CD4-positive, alpha-beta T cell treated with Interleukin-10 for 1 hour (primary cell): ENCODE results near the gene EBPL.
"Not testable (repeated sequence)": the region's sequence is repeated elsewhere in the genome, so short reads cannot be mapped to it uniquely, and the experiment has no call there.

Experiments
- DNase-seq: peaks from one replicate; pipeline ENCODE4 v3.0.0-alpha.2; 2020

EBPL gene

GRCh38 chr13:49690995-49691784, at the start of gene EBPL:
TSS of gene EBPL (minus strand) at chr13:49691486. CDS start at chr13:49691424, 62 bp downstream.
- DNase-seq = peak; percentile 87

DNA sequence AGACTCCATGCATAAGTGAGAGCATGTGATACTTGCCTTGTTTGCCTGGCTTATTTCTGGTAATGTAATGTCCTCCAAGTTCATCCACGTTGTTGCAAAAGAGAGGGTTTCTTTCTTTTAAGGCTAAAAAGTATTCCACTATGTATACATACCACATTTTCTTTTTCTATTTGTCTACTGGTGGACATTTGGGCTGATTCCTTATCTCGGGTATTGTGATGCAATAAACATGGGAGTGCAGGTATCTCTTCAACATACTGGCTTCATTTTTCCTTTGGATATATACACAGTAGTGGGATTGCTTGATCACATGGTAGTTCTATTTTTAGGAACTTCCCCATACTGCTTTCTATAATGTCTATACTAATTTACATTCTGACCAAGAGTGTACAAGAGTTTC, 49.6 kb upstream of the EBPL start:
- no peak for DNase-seq

GRCh38 chr13:49739498-49740187, 48.4 kb upstream of the EBPL start:
- no peak for DNase-seq

GRCh38 chr13:49733181-49733951, 42.1 kb upstream of the EBPL start:
- no peak for DNase-seq

- no peak for DNase-seq
Observed at GRCh38 chr13:49731766-49732165, 40.5 kb upstream of the EBPL start.

- no peak for DNase-seq
Observed at GRCh38 chr13:49716615-49717014, 25.3 kb upstream of the EBPL start.

- no peak for DNase-seq
Observed at GRCh38 chr13:49714757-49715156, 23.5 kb upstream of the EBPL start.

GRCh38 chr13:49711218-49711863, 20.1 kb upstream of the EBPL start:
- no peak for DNase-seq

DNA sequence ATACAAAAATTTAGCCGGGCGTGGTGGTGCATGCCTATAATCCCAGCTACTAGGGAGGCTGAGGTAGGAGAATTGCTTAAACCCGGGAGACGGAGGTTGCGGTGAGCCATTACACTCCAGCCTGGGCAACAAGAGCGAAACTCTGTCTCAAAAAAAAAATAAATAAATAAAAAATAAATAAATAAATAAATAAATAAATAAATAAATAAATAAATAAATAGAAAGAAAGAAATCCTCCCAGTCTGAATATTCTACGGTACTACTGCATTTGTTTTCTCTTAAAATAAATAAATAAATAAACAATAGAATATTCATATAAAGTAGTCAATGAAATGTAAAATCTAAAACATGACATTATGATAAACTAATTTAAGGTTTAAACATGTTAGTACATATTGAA, 13.0 kb upstream of the EBPL start:
- DNase-seq = not testable (repeated sequence)

GRCh38 chr13:49701491-49701890, 10.2 kb upstream of the EBPL start:
- DNase-seq = no peak

- no peak for DNase-seq
Observed at GRCh38 chr13:49697468-49697867, 6.2 kb upstream of the EBPL start.

- no peak for DNase-seq
Observed at GRCh38 chr13:49694446-49694845, 3.2 kb upstream of the EBPL start.

- DNase-seq = no peak
Observed at GRCh38 chr13:49693877-49694276, 2.6 kb upstream of the EBPL start.

DNA sequence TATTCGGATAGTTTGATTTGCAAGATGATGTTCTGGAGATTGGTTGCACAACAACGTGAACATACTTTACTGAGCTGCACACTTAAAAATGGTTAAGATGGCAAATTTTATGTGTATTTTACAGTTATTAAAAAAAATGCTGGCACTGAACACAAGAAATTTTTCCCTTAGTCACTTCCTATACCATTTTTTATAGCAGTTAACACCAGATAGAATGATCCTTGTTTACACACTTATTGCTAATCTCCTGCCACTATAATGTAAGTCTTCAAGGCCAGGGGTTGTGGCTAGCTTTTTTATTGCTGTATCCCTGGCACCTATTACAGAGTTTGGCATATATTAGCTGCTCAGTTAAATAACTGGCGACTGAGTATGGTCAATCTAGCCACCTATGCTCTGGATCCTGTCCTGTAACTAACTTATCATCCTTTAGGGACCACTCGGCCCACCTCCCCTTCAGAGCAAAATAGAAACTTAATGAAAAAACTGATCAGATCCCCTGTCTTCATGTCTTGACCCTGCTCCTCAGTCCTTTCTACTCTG, 2.0 kb upstream of the EBPL start:
- no peak for DNase-seq

DNA sequence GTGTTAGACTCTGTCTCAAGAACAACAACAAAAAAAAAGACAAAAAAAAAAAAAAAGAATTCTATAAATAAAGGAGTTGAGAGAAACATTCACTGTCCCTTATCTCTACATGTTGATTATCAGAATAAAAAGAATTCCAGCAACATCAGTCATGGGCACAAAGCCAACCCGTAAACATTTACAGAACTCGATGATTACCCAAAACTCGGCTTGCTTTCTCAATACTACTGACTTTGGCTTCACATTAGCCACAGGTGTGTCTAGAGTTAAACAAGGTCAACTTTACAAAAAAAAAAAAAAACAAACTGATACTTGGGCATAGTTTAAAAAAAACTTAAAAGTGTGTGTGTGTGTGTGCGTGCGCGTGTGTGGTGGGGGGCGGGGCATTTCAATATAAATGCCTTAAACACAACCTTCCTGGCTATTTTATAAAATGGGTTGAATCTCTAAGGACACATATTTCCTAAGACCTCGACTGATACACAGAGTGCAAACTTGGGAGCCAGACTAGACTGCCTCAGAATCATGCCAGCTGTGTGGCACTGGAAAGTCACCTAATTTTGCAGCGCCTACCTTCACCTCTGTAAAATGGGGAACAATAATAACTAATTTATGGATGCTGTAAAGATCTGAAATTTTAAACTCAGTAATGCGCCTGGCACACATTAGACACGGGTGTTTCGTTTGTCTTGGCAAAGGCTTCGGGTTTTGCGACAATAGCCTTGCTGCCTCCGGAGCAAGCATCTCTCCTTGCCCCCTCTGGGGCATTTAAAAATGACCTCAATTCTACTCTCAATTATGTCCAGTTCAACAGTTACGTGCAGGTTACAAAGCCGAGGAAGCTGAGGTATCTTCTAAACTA, 922 bp downstream of the EBPL start:
- DNase-seq = peak; percentile 4

- DNase-seq = no peak
Observed at GRCh38 chr13:49683489-49683888, 7.8 kb downstream of the EBPL start.

- DNase-seq = no peak
Observed at GRCh38 chr13:49681842-49682435, 9.3 kb downstream of the EBPL start.

DNA sequence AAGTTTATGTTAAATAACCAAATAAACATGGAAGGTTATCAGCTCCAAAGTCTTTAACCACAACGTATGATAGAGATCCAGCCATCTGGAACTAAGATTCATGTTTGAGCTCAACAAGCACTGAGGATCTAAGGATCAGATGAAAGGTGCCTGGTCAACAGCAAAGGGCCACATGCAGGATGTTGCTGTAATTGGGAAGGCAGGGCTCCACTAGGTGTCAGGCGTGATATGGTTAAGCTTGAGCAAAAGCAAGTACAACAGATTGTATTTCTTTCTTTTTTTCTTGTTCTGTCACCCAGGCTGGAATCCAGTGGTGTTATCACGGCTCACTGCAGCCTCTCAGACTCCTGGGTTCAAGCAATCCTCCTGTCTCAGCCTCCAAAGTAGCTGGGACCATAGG, 12.0 kb downstream of the EBPL start:
- peak; percentile 8 for DNase-seq

DNA sequence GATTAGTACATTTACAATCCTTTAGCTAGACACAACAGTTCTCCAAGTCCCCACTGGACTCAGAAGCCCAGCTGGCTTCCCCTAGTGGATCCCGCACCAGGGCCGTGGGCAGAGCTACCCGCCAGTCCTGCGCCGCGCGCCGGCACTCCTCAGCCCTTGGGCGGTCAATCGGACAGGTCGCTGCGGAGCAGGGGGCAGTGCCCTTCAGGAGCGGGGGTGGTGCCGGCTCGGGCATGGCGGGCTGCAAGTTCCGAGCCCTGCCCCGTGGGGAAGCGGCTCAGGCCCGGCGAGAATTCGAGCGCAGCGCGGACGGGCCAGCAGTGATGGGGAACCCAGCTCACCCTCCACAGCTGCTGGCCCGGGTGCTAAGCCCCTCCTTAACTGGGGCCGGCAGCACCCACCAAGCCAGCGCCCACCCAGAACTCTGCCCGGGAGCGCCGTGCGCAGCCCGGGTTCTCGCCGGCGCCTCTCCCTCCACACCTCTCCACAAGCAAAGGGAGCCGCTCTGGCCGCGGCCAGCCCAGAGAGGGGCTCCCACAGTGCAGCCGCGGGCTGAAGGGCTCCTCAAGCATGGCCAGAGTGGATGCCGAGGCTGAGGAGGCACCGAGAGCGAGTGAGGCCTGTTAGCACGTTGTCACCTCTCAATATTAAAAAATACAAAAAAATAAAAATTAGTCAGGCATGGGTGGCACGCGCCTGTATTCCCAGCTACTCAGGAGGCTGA, 12.9 kb downstream of the EBPL start:
- no peak for DNase-seq

DNA sequence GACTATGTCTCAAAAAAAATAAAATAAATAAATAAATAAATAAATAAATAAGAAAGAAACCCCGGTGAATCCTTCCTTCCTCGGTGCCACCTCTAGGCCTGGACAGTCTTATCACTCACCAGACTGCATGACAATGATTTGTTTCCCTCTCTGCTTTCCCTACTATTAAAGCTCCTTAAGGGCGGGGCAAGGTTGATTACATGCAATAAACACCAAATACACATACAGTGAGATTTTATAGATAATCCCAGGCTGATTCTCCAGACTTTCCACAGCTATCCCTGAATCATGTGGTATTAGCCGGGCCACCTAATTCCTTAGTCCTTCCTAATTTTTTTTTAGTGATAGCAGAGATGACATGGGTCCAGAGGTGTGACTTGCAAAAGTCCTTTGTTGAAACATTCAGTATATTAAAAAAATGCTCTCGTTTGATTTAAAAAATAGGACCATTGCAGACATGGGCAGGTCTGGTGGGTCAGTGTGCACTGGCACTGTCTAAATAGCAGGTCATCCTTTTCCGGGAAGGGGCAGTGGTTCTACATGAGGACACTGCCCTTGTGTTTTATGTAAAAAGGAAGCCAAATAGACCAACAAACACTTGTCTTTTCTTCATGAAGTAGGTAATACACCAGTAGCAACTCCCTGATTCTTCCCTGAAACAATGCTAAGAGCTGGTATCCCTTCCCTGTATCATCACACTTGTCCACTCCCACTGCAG, 14.5 kb downstream of the EBPL start:
- DNase-seq = no peak
